K562 (cell line): ENCODE results near the gene TNIP1. TPM values are rescaled to one million over a fixed set of nuclear protein-coding genes. Genes with fewer than 3 reads are reported as not detected.

Experiments used
- ATAC-seq: fragments of 200-7000 bp; cut with Tn5 transposase; 3 replicates; pipeline ENCODE4 v1.9.1; 2020; ENCODE audit warnings: moderate library complexity
- BruUV-seq: library from RNA; stranded (reverse); fragments of 400-500 nt; replicated peaks from 2 replicates; lab custom pipeline; 2021; lab: Mats Ljungman, UMichigan
- CTCF ChIA-PET: fragments of 300-600 bp; formaldehyde crosslinking; extraction: SDS; loops from one replicate; lab custom pipeline; 2021; ENCODE audit warnings: low intra/inter-chr PET ratio; lab: Yijun Ruan, JAX
- POLR2A ChIA-PET: fragments of 300-600, 350-650 bp; sonication (Branson Sonifier 250); formaldehyde crosslinking; extraction: SDS; loops from one replicate; lab custom pipeline; 2021; ENCODE audit warnings: antibody characterized with exemption, inconsistent platforms; lab: Yijun Ruan, JAX
- DNase-seq, 4 experiments: peaks; one replicate each; pipeline versions ENCODE4 v3.0.0 to v3.0.0-alpha.2; 2011 to 2018; ENCODE audit warnings: low spot score in 3 of 4, mixed read lengths in 3 of 4; ENCODE audit errors: extremely low read depth in 1 of 4
- FAIRE-seq: peaks from 2 replicates; lab custom pipeline; 2011; peaks lifted over from hg19 to GRCh38; lab: Jason Lieb, UNC
- H2AFZ ChIP-seq: 2 replicates; pipeline ENCODE4 v1.6.0; 2011; ENCODE audit warnings: low read depth, low read length, control low read depth, inconsistent platforms
- H3K27ac ChIP-seq: fragments of 200-600 bp; 3 replicates; pipeline ENCODE4 v1.8.0; 2011; ENCODE audit warnings: low read depth, mild to moderate bottlenecking, control low read depth, inconsistent platforms, low read length, moderate library complexity, mixed read lengths; ENCODE audit errors: extremely low read depth
- H3K27me3 ChIP-seq, 2 experiments: fragments of 300-600 bp in 1 of 2; 2 replicates in 1 of 2; 3 replicates in 1 of 2; pipeline versions ENCODE4 v1.6.0 to v1.8.0; 2011; ENCODE audit warnings: inconsistent platforms in 2 of 2, low read length in 2 of 2, mild to moderate bottlenecking in 1 of 2, mixed read lengths in 1 of 2, moderate library complexity in 1 of 2; ENCODE audit not compliant: control insufficient read depth in 2 of 2, insufficient read depth in 2 of 2
- H3K36me3 ChIP-seq: fragments of 300-600 bp; 3 replicates; pipeline ENCODE4 v1.8.0; 2011; ENCODE audit warnings: mild to moderate bottlenecking, low read length, inconsistent platforms; ENCODE audit not compliant: control insufficient read depth, insufficient read depth
- H3K4me1 ChIP-seq, 2 experiments: fragments of 200-600 bp in 1 of 2; replicated peaks in 1 of 2; 2 replicates in 1 of 2; 3 replicates in 1 of 2; pipeline versions ENCODE4 v1.5.1 to v1.8.0; 2011; ENCODE audit warnings: inconsistent platforms in 2 of 2, low read length in 2 of 2, mild to moderate bottlenecking in 1 of 2, mixed read lengths in 1 of 2, moderate library complexity in 1 of 2; ENCODE audit not compliant: control insufficient read depth in 2 of 2, insufficient read depth in 2 of 2
- H3K4me2 ChIP-seq: 2 replicates; pipeline ENCODE4 v1.6.1; 2011; ENCODE audit warnings: low read length, control low read depth, inconsistent platforms, mixed read lengths; ENCODE audit not compliant: insufficient read depth
- H3K4me3 ChIP-seq: fragments of 200-600 bp; sonication (generic), shearing (Covaris generic); 2 replicates; pipeline ENCODE4 v1.5.1; 2016; ENCODE audit warnings: control low read depth, inconsistent platforms
- H3K79me2 ChIP-seq: fragments of 200-600 bp; 3 replicates; pipeline ENCODE4 v1.8.0; 2011; ENCODE audit warnings: low read length, inconsistent platforms; ENCODE audit not compliant: control insufficient read depth, insufficient read depth
- H3K9ac ChIP-seq, 2 experiments: 2 replicates each; pipeline versions ENCODE4 v1.6.0 to v1.6.1; 2011; ENCODE audit warnings: low read depth in 2 of 2, low read length in 2 of 2, control low read depth in 1 of 2, inconsistent platforms in 1 of 2, mild to moderate bottlenecking in 1 of 2, mixed read lengths in 1 of 2; ENCODE audit not compliant: insufficient read depth in 1 of 2
- H3K9me1 ChIP-seq: one replicate; pipeline ENCODE4 v1.6.0; 2011; ENCODE audit warnings: inconsistent platforms, mild to moderate bottlenecking, low read length, moderate library complexity; ENCODE audit not compliant: control insufficient read depth, insufficient read depth
- H3K9me3 ChIP-seq: replicated peaks from 2 replicates; pipeline ENCODE4 v1.5.1; 2011; ENCODE audit warnings: low read depth, low read length, inconsistent platforms; ENCODE audit not compliant: control insufficient read depth, insufficient read depth
- H4K20me1 ChIP-seq: replicated peaks from 2 replicates; pipeline ENCODE4 v1.6.1; 2011; ENCODE audit warnings: low read length, inconsistent platforms, mixed read lengths; ENCODE audit not compliant: control insufficient read depth, insufficient read depth
- CREM ChIP-seq: IDR thresholded peaks from 2 replicates; pipeline ENCODE4 v1.6.1; 2014; ENCODE audit warnings: antibody characterized with exemption, low read depth
- FOSL1 ChIP-seq: fragments of 200-800 bp; sonication (Bioruptor generic); conservative IDR thresholded peaks from 2 replicates; pipeline ENCODE4 v1.6.1; 2016; ENCODE audit warnings: missing genetic modification characterization, missing compliant biosample characterization
- MAX ChIP-seq: sonication (generic); formaldehyde crosslinking; IDR thresholded peaks from 2 replicates; pipeline ENCODE4 v1.9.0; 2022; ENCODE audit warnings: mild to moderate bottlenecking, missing genetic modification reagents
- MYC ChIP-seq, 2 experiments: fragments of 250-450 bp in 1 of 2; sonication (Bioruptor Pico) in 1 of 2; IDR thresholded peaks; 2 replicates each; pipeline versions ENCODE4 v1.5.1 to v1.6.1; 2012 to 2021; ENCODE audit warnings: low read depth in 2 of 2, borderline replicate concordance in 1 of 2, improper control_type of control experiment in 1 of 2, low read length in 1 of 2, mild to moderate bottlenecking in 1 of 2, moderate library complexity in 1 of 2
- NFIC ChIP-seq: fragments of 450-650 bp; IDR thresholded peaks from 2 replicates; pipeline ENCODE4 v1.6.1; 2017; ENCODE audit warnings: mild to moderate bottlenecking, inconsistent platforms
- NFIX ChIP-seq: fragments of 250-450 bp; sonication (Bioruptor Pico); IDR thresholded peaks from 2 replicates; pipeline ENCODE4 v1.4.0; 2020; ENCODE audit warnings: low read depth, mild to moderate bottlenecking, moderate library complexity
- USF1 ChIP-seq: sonication (generic); formaldehyde crosslinking; IDR thresholded peaks from 2 replicates; pipeline ENCODE4 v1.9.0; 2022; ENCODE audit warnings: mild to moderate bottlenecking, missing genetic modification reagents
- ZC3H4 ChIP-seq: sonication (generic); formaldehyde crosslinking; IDR thresholded peaks from 2 replicates; pipeline ENCODE4 v1.9.0; 2021; ENCODE audit warnings: missing genetic modification reagents, borderline replicate concordance
- ZNF764 ChIP-seq: fragments of 250-450 bp; sonication (Bioruptor Pico); IDR thresholded peaks from 2 replicates; pipeline ENCODE4 v1.4.0; 2020; ENCODE audit warnings: low read depth, mild to moderate bottlenecking, moderate library complexity
- WGBS: fragments of 100-300 bp; shearing (Covaris generic); methylation state at CpG from one replicate; pipeline ENCODE4 v1.1.6; 2016; ENCODE audit warnings: low coverage, mixed read lengths; ENCODE audit not compliant: insufficient coverage; ENCODE audit errors: missing lambda C conversion rate; 5-methylcytosine and 5-hydroxymethylcytosine counted together
- in situ Hi-C: fragments of 300-500 bp; cut with MboI; formaldehyde crosslinking; loops from 4 replicates; pipeline ENCODE4 v1.15.0; 2018; ENCODE audit warnings: inconsistent platforms, mixed read lengths
- intact Hi-C: fragments of 100-400 bp; cut with micrococcal nuclease; formaldehyde crosslinking; loops from 2 replicates; pipeline ENCODE4 v1.14.2; 2022
- polyA plus RNA-seq, 8 experiments: library from polyadenylated mRNA; depleted of rRNA in 4 of 8; stranded (reverse) in 5 of 8; unstranded in 3 of 8; fragments of >200 nt; fragmentation: Nextera tagmentation in 2 of 8; fragmentation: Illumina TruSeq in 1 of 8; extraction: Ambion mirVana in 2 of 8; extraction: Trizol in 1 of 8; gene quantifications; 2 replicates each; pipeline versions ENCODE4 v1.2.1 to v1.2.3, GENCODE V29; 2011 to 2014; ENCODE audit warnings: inconsistent platforms in 1 of 8, missing spikeins in 1 of 8
- total RNA-seq, 7 experiments: library from RNA; depleted of rRNA in 6 of 7; stranded (reverse); fragments of >200 nt in 6 of 7; fragmentation: Illumina TruSeq in 2 of 7; extraction: Trizol in 2 of 7; gene quantifications; 2 replicates each; pipeline versions ENCODE4 v1.2.1 to v1.2.3, GENCODE V29; 2011 to 2021; ENCODE audit warnings: low replicate concordance in 1 of 7

TNIP1 gene
- total and polyA plus RNA-seq, 9 of the 15 experiments (the other 6 are each of a cell fraction or from before 2014, with no cell fraction given), result 0.46 to 41.0 (median 24.6) TPM

- H3K9me3 ChIP-seq, result no peaks in the 10 kb centered on the region
- FAIRE-seq (no peak), DNase-seq (no peak)
- H3K9me1 ChIP-seq, result peaks cover 4% of the 10 kb centered on the region
- H3K27me3 ChIP-seq, result 0 out of 5 replicates have a peak, but pooled peaks cover 0 to 8% of the 10 kb centered on the region in 2 experiments
- H3K79me2 ChIP-seq, result no peaks in the 10 kb centered on the region
- H3K36me3 ChIP-seq, result no peaks in the 10 kb centered on the region
- peaks cover 7 to 8% of the 10 kb centered on the region in 2 experiments; a peak in 4 of 5 replicates for H3K4me1 ChIP-seq
- in situ Hi-C loops (loop anchor here (5.0 to 10.0 kb wide), 3 partner anchors 38 to 401 kb away; no protein-coding TSS in a partner anchor), intact Hi-C loops (no loop called here)
- POLR2A ChIA-PET, result interaction anchor here (0.6 to 1.1 kb wide), 5 partner anchors 41 to 172 kb away, joined by 3 to 4 read pairs (median 3); no protein-coding TSS in a partner anchor
- H3K9ac ChIP-seq, result no peak overlapping the region; a peak in 1 of 4 replicates
- no peak overlapping the region for H3K4me3 ChIP-seq
- H4K20me1 ChIP-seq, result no peaks in the 10 kb centered on the region
- BruUV-seq, result no TSS peak
- H2AFZ ChIP-seq, result no peak overlapping the region
- TF ChIP-seq NFIC, result peak; percentile 44
- TF ChIP-seq NFIX (CRISPR knock-in tag), result no peak
- TF ChIP-seq, all 486 proteins: peak for 1
- H3K4me2 ChIP-seq, result no peak overlapping the region
- CTCF ChIA-PET, result interaction anchor here (0.5 to 0.6 kb wide), 2 partner anchors 20 to 35 kb away, joined by 3 to 4 read pairs; no protein-coding TSS in a partner anchor
- no peak overlapping the region for H3K27ac ChIP-seq
- WGBS, result 26% methylated on average over 17 of the region's 17 CpGs
- no peak for ATAC-seq
Observed at GRCh38 chr5:151123897-151124751, 43.3 kb upstream of the TNIP1 start.

GRCh38 chr5:151122828-151123227 is 42.0 kb upstream of the TNIP1 start:
- H3K4me1 ChIP-seq, result peaks cover 7 to 8% of the 10 kb centered on the region in 2 experiments; a peak in 4 of 5 replicates
- TF ChIP-seq ZNF764 (no peak), ZC3H4 (CRISPR knock-in tag) (no peak), CREM (peak; percentile 46; the same call in 1 of the 2 replicates), USF1 (CRISPR knock-in tag) (peak; percentile 36; the same call in 1 of the 2 replicates), FOSL1 (peak; percentile 84), MYC (IDR thresholded peaks at IDR 0.05; ENCODE audit: low read depth, low read length) (0 out of 2 replicates have a peak, but pooled peaks have one; percentile 14), MYC (CRISPR knock-in tag; IDR thresholded peaks at IDR 0.05; ENCODE audit: borderline replicate concordance, low read depth) (no peak), MAX (CRISPR knock-in tag) (peak; percentile 80)

More at GRCh38 chr5:151122828-151123227, 42.0 kb upstream of the TNIP1 start:
- no peak overlapping the region for H2AFZ ChIP-seq
- H4K20me1 ChIP-seq, result no peaks in the 10 kb centered on the region
- 6% methylated on average over 11 of the region's 14 CpGs for WGBS
- peak overlapping the region in 1 of 2 experiments; percentile 15; a peak in 1 of 4 replicates for H3K9ac ChIP-seq
- H3K36me3 ChIP-seq, result no peaks in the 10 kb centered on the region
- H3K9me3 ChIP-seq, result no peaks in the 10 kb centered on the region
- H3K27me3 ChIP-seq, result 0 out of 5 replicates have a peak, but pooled peaks cover 0 to 8% of the 10 kb centered on the region in 2 experiments
- H3K9me1 ChIP-seq, result peaks cover 4% of the 10 kb centered on the region
- BruUV-seq, result no TSS peak
- peak in 3 of 4 experiments; percentile 23 to 27 (median 26) for DNase-seq
- in situ Hi-C loops (loop anchor here (5.0 to 10.0 kb wide), 3 partner anchors 39 to 402 kb away; no protein-coding TSS in a partner anchor), intact Hi-C loops (no loop called here)
- no peak overlapping the region for H3K27ac ChIP-seq
- ATAC-seq, result peak; percentile 15
- no peak for FAIRE-seq
- H3K4me2 ChIP-seq, result no peak overlapping the region
- CTCF ChIA-PET, result no interaction called here
- no peak overlapping the region for H3K4me3 ChIP-seq
- POLR2A ChIA-PET, result interaction anchor here (1.1 kb wide), 1 partner anchor 100 kb away, joined by 3 read pairs; no protein-coding TSS in a partner anchor
- no peaks in the 10 kb centered on the region for H3K79me2 ChIP-seq
